Measurements from ENCODE around the gene HYAL3.

- TF ChIP-seq CTCF (IDR thresholded peaks at IDR 0.05) (no peak), POLR2A (IDR thresholded peaks at IDR 0.05; ENCODE audit: low read depth) (no peak), EP300 (IDR thresholded peaks at IDR 0.05) (no peak), POLR2AphosphoS5 (IDR thresholded peaks at IDR 0.05) (no peak)
These were observed 20.9 kb upstream of the HYAL3 start for GRCh38 chr3:50319894-50320625.

Data from esophagus muscularis mucosa (tissue), 4 donors.